HS-5 (cell line): Measurements from ENCODE around the gene IRF2BPL.

ENCODE experiments used
- DNase-seq: peaks from one replicate; pipeline ENCODE4 v3.0.0-alpha.2; 2012; ENCODE audit warnings: low read depth

The IRF2BPL gene

DNA sequence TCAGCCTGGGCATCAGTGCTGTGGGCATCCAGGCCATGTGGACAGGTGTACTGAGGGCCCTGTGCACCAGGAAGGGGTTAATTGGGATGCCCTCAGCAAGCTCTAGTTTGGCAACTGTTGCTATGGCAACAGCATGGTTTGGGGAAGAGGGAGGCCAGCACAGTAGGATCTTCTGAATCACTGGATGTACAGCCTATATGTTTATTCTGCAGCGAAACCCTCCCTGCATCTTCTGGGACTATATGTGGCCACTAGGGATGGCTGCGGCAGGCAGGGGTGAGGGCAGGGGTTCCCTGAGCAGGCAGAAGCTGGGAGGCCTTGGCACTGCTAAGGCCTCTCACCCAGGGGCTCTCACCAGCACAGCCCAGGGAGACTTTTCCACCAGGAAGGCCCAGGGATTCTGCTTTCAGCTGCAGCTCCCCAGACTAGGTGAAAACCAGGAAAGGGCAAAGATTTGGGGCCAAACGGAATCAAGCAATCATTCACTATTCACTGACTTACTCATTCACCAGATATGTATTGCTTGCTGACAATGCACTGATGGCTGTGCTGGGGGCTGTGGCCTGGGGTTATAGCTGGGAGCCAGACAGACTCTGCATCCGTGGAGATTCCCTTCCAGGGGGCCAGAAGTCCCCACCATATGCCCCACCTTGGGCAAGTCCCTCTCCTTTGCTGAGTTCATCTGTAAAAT, 42.8 kb downstream of the IRF2BPL start:
- no peak for DNase-seq

DNA sequence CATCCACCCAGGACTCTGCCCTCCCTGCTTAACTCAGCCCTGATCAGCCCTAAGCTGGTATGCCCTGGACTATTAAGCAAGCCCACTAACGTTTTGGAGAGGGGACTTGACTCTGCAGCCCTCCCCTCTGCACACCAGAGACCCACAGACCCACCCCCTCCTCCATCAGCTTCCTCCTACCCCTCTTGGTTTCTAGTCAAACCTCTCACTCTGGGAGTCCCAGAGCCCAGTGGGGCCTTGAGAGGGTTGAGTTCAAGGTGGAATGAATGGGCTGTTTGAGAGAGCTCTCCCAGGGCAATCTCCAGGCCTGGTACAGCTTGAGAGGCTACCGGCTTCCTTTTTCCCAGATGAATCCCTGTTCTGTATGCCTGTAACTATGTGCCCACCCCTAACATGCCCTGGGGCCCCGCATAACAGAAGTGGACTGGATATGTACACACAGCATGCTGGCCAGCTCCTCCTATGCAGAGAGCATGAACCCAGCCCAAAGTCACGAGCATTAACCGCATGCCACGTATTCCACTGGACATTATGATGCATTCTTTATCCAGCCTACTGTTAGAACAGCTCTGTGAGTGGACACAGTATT, 43.6 kb downstream of the IRF2BPL start:
- DNase-seq, result no peak

DNA sequence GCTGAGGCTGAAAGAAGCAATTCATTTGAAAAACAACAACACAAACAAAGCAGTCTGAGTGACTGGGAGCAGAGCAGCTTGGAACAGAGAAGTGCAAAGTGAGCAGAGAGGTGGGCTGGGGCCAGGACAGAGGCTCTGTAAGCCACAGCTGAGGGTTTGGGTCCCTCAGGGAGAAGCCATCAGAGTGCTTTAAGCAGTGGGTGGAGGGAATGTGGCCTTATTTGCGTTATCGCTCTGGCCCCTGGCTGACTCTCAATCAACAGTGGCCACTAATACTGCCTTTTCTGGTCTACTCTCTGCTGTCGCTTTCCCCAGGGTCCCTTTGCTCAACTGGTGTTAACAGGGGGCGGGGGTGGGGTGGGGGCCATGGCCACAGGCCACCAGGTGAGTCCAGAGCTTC, 44.2 kb downstream of the IRF2BPL start:
- DNase-seq, result no peak

DNA sequence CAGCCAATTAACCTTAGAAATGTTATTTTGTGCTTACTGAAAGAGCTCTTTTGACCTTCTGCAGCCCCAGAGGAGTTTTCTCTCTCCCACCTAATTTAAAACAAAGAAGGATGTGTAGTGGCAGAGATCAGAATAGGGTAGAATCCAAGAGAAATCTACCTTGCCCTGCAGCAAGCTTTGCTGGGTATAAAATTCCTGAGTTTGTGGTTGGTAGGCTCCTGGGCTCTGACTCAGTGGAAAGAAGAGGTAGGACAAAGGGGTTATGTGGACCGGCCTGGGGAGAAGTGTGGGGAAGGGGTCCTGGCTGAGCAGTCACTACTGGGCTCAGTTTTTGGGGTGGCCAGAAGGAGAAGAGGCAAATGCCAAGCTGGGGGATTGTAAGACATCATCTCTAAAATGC, 46.8 kb downstream of the IRF2BPL start:
- DNase-seq, result no peak

DNA sequence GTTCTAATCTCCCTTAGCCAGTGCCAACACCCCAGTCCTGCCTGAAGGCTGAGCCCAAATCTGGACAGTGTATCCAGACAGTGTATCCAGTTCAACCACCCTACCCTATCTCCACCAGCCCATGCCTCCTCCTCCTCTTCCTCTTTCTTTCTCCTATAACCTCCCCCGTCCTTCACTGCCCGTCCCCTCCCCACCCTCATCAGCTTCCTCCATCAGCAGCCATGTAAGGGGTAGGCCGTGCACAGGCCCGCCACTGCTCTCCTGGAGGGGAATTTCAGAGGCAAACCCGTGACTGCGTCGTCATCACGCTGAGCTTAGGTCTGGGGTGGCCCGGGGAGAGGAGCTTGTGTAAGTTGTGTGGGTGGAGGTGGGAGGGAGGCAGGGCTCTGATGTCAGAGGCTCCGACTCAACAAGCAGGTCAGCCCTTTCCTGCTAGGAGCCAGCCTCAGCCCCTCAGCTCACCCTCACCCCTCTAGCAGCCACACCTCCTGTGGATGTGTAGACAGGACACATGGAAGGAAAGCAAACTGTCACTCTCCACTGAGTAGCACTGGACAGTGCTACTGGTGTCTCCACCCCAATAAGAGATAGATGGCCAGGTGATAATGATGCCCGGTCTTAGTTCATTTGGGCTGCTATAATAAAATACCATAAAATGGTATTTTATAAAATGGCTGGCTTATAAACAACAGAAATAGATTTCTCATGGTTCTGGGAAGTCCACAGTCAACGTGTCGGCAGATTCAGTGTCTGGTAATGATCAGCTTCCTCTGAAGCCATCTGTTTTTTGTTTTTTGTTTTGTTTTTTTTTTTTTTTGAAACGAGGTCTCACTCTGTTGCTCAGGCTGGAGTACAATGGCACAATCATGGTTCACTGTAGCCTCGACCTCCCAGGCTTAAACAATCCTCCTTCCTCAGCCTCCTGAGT, 50.5 kb downstream of the IRF2BPL start:
- DNase-seq, result no peak

DNA sequence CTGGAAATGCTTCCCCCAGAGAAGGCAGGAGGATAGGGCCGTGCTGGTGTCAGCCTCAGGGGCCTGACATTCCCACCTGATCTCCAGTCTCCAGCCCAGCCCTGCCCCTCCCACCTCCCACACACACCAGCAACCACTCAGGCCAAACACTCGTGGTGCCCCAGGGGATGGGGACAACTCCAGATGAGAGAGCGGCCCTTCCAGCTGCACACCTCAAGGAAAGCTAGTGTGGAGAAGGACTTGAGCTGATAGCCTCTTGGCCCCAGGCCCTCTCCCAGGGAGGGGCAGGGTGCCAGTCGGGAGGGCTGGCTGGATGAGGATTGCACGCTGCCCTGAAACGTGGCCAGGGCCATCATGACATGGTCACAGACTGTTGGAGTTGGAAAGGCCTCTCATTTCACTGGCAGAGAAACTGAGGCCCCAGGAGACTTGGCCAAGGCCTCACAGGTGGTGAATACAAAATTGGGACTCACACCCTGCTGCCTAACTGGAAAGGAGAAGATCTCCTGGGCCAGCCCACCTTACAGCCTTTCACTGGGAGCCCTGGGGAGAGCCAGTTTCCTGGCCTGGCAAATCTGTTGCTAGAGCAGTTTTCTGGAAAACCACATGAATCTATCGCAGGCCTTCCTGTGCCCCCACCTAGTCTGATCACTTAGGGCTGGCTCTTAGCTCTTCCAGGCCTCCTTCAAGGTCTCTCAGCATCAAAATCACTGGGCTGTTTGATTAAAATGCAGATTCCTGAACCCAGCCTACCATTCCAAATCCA, 52.1 kb downstream of the IRF2BPL start:
- no peak for DNase-seq

DNA sequence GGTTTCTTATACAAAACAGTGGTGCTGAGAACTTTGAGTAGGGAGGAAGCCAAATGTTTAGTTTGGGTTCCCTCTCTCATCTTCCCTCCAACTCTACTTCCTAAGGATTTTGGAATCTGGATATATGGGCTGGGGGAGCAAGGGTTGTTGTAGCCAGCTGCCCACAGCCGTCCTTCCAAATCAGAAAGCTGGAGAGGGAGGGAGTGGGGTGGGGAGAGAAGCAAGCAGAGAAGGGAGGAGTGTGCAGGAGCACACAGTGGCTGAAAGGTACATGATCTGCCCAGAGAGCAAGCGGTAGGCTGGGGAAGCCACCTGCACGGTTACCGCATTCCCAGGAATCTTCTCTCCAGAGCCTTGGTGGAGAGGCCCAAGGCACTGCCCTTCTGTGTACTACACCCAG, 52.7 kb downstream of the IRF2BPL start:
- DNase-seq, result no peak

DNA sequence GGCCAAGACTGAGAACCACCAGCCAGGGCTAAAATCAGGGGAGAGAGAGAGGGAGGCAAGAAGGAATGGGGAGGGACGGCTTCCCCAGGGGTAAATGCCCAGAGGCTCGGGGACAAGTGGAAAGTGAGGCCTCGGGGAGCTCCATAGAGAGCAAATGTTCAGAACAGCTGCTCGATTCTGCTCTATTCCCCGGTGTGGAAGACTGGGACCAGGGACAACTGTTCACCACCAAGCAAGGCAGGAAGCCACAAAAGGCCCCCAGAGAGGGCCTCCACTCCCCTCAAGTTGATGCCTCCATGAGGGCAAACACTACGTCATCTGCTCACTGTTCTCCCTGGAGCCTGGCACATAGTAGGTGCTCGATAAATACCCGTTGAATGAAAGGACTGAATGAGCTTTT, 53.5 kb downstream of the IRF2BPL start:
- no peak for DNase-seq
